Suprapubic skin (tissue), 4 donors: ENCODE measurements around the gene ORAI2. TPM values are rescaled to one million over a fixed set of nuclear protein-coding genes. Genes with fewer than 3 reads are reported as not detected.

ENCODE experiments used
- DNase-seq, 2 donors: peaks; one replicate each; pipeline ENCODE4 v3.0.0-alpha.2; 2019; ENCODE audit warnings: low spot score in 2 of 2
- H3K27ac ChIP-seq: fragments of 200-600 bp; sonication (generic); one replicate; pipeline ENCODE4 v1.5.1; 2019
- H3K27me3 ChIP-seq: fragments of 200-600 bp; sonication (generic); one replicate; pipeline ENCODE4 v1.5.1; 2019
- H3K36me3 ChIP-seq: fragments of 200-600 bp; sonication (generic); one replicate; pipeline ENCODE4 v1.5.1; 2019
- H3K4me1 ChIP-seq: fragments of 200-600 bp; sonication (generic); one replicate; pipeline ENCODE4 v1.5.1; 2019
- H3K4me3 ChIP-seq: fragments of 200-600 bp; sonication (generic); one replicate; pipeline ENCODE4 v1.5.1; 2019; ENCODE audit warnings: mild to moderate bottlenecking
- H3K9me3 ChIP-seq: fragments of 200-600 bp; sonication (generic); one replicate; pipeline ENCODE4 v1.5.1; 2019
- EP300 ChIP-seq: sonication (generic); formaldehyde crosslinking; IDR thresholded peaks from one replicate; pipeline ENCODE4 v1.6.1; 2017; ENCODE audit warnings: antibody characterized with exemption
- POLR2A ChIP-seq, 2 donors: fragments of 450-650 bp; IDR thresholded peaks; one replicate each; pipeline ENCODE4 v1.6.1; 2017; ENCODE audit warnings: antibody characterized with exemption in 2 of 2, mild to moderate bottlenecking in 2 of 2, moderate library complexity in 2 of 2
- POLR2AphosphoS5 ChIP-seq, 3 donors: sonication (generic); formaldehyde crosslinking; IDR thresholded peaks; one replicate each; pipeline ENCODE4 v1.6.1; 2017; ENCODE audit warnings: antibody characterized with exemption in 3 of 3
- WGBS: methylation state at CpG from one replicate; pipeline ENCODE4 v1.1.5; 2018; 5-methylcytosine and 5-hydroxymethylcytosine counted together
- total RNA-seq, 4 donors: library from RNA; depleted of rRNA; stranded (reverse); fragments of >200 nt; gene quantifications; one replicate each; pipeline ENCODE4 v1.1.0, GENCODE V29; 2016
- TF ChIP-seq, protein P1 (sequence below), 2 donors: fragments of 200-600 bp in 1 of 2; fragments of 450-650 bp in 1 of 2; sonication (generic) in 1 of 2; IDR thresholded peaks; one replicate each; pipeline ENCODE4 v1.5.1; 2016 to 2019; ENCODE audit warnings: antibody characterized with exemption in 2 of 2, mild to moderate bottlenecking in 1 of 2, moderate library complexity in 1 of 2

ORAI2 gene
- total RNA-seq, 4 donors from 2014 or later = 4.3 to 7.0 (median 5.0) TPM

DNA sequence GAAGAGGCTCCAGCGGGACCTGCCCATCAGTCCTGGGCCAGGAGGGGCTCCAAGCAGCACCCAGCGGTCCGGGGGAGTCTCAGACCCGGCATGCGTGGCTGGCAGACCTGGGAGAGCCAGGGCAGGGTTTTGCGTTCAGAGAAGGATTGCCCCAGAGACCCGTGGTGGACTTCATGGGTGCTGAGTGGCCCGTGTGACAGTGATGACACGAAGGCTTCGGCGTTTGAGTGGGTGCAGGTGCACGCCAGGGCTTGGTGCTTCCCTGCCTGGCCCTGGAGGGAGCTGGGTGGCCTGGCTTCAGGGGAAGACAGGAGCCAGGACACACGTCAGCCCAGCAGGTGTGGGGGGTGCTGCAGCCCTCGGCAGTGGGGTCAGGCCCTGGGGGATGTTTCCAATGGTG, 13.9 kb downstream of the ORAI2 start:
- TF ChIP-seq EP300 (no peak), POLR2A (IDR thresholded peaks at IDR 0.05) (no peak), POLR2AphosphoS5 (IDR thresholded peaks at IDR 0.05) (no peak)
- TF ChIP-seq, protein P1, sequence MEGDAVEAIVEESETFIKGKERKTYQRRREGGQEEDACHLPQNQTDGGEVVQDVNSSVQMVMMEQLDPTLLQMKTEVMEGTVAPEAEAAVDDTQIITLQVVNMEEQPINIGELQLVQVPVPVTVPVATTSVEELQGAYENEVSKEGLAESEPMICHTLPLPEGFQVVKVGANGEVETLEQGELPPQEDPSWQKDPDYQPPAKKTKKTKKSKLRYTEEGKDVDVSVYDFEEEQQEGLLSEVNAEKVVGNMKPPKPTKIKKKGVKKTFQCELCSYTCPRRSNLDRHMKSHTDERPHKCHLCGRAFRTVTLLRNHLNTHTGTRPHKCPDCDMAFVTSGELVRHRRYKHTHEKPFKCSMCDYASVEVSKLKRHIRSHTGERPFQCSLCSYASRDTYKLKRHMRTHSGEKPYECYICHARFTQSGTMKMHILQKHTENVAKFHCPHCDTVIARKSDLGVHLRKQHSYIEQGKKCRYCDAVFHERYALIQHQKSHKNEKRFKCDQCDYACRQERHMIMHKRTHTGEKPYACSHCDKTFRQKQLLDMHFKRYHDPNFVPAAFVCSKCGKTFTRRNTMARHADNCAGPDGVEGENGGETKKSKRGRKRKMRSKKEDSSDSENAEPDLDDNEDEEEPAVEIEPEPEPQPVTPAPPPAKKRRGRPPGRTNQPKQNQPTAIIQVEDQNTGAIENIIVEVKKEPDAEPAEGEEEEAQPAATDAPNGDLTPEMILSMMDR (IDR thresholded peaks at IDR 0.05) = no peak
- no peaks in the 10 kb centered on the region for H3K9me3 ChIP-seq
- H3K36me3 ChIP-seq = peaks cover 17% of the 10 kb centered on the region
- WGBS = 81% methylated on average over 12 of the region's 14 CpGs
- H3K4me1 ChIP-seq = peaks cover 4% of the 10 kb centered on the region
- no peak for DNase-seq
- H3K27me3 ChIP-seq = no peaks in the 10 kb centered on the region
- H3K27ac ChIP-seq = no peak overlapping the region
- no peak overlapping the region for H3K4me3 ChIP-seq

DNA sequence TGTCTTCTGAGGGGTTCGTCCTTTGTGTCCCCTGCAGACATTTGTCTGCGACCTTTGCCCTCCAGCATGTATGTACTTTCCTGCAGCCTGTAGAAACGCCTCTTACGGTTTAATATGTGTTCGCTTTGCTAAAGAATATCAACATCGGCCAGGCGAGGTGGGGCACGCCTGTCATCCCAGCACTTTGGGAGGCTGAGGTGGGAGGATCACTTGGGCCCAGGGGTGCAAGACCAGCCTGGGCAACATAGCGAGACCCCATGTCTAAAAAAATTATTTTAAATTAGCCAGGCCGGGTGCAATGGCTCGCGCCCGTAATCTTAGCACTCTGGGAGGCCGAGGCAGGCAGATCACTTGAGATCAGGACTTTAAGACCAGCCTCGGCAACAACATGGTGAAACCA, 15.8 kb downstream of the ORAI2 start:
- no peak overlapping the region for H3K4me3 ChIP-seq
- no peaks in the 10 kb centered on the region for H3K27me3 ChIP-seq
- 99% methylated on average over 15 of the region's 15 CpGs for WGBS
- TF ChIP-seq POLR2A (IDR thresholded peaks at IDR 0.05) = no peak
- no peak for TF ChIP-seq POLR2AphosphoS5 (IDR thresholded peaks at IDR 0.05)
- TF ChIP-seq, protein P1 (IDR thresholded peaks at IDR 0.05) = no peak
- no peak for TF ChIP-seq EP300
- H3K4me1 ChIP-seq = peaks cover 4% of the 10 kb centered on the region
- peaks cover 17% of the 10 kb centered on the region for H3K36me3 ChIP-seq
- no peak overlapping the region for H3K27ac ChIP-seq
- no peak for DNase-seq
- H3K9me3 ChIP-seq = no peaks in the 10 kb centered on the region

GRCh38 chr7:102450242-102450641, 16.9 kb downstream of the ORAI2 start:
- Histone ChIP-seq H3K36me3 (peaks cover 19% of the 10 kb centered on the region), H3K27me3 (no peaks in the 10 kb centered on the region), H3K4me3 (no peak overlapping the region), H3K9me3 (no peaks in the 10 kb centered on the region), H3K27ac (no peak overlapping the region), H3K4me1 (peaks cover 4% of the 10 kb centered on the region)
- WGBS = 78% methylated on average over 6 of the region's 6 CpGs
- no peak for DNase-seq
- TF ChIP-seq, protein P1 (IDR thresholded peaks at IDR 0.05) = no peak
- TF ChIP-seq POLR2A (IDR thresholded peaks at IDR 0.05) (no peak), EP300 (no peak), POLR2AphosphoS5 (IDR thresholded peaks at IDR 0.05) (no peak)

DNA sequence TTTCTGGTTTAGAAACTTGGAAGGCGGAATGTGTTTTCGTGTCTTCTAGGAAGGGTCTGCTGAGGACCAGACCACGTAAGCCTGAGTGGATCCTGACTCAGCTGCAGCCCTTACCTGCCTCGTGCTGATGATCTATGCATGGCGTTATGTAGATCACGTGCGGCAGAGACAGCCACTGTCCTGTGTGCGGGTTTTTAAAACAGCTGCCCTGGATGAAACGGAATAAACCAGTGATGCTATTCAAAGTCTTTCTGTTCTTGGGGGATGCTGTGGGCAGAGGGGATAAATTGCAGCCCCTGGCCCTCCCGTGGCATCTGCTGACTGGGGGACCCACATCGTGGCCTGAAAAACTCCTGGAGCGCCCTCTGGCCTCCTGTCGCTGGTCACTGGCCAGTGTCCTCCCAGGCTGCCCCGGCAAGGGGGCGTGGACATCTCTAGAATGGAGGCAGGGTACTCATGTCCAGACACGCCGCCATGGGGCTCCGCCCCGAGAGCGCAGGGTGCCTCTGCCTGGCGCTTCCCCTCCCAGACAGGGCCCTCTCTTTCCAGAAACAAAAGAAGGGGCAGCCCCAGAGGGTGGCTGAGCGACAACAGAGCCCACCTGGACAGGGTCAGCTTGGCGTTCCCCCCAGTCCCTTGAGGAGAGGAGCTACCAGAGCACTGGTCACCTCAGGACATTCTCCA, 18.1 kb downstream of the ORAI2 start:
- no peak for DNase-seq
- TF ChIP-seq EP300 (no peak), POLR2AphosphoS5 (IDR thresholded peaks at IDR 0.05) (no peak), POLR2A (IDR thresholded peaks at IDR 0.05) (no peak)
- TF ChIP-seq, protein P1 (IDR thresholded peaks at IDR 0.05) = no peak
- Histone ChIP-seq H3K27me3 (no peaks in the 10 kb centered on the region), H3K27ac (no peak overlapping the region), H3K4me3 (no peak overlapping the region), H3K9me3 (no peaks in the 10 kb centered on the region), H3K4me1 (peaks cover 4% of the 10 kb centered on the region), H3K36me3 (peaks cover 27% of the 10 kb centered on the region)
- WGBS = 35% methylated on average over 14 of the region's 23 CpGs

GRCh38 chr7:102452451-102452850, 19.1 kb downstream of the ORAI2 start:
- Histone ChIP-seq H3K27ac (no peak overlapping the region), H3K27me3 (no peaks in the 10 kb centered on the region), H3K9me3 (no peaks in the 10 kb centered on the region), H3K4me1 (peaks cover 4% of the 10 kb centered on the region), H3K4me3 (no peak overlapping the region), H3K36me3 (peaks cover 27% of the 10 kb centered on the region)
- TF ChIP-seq POLR2AphosphoS5 (IDR thresholded peaks at IDR 0.05) = no peak
- TF ChIP-seq POLR2A (IDR thresholded peaks at IDR 0.05) = no peak
- TF ChIP-seq, protein P1 (IDR thresholded peaks at IDR 0.05) = no peak
- WGBS = 86% methylated on average over 6 of the region's 6 CpGs
- no peak for DNase-seq
